Testis (tissue), 3 donors: ENCODE measurements around the gene HS1BP3. TPM values are rescaled to one million over a fixed set of nuclear protein-coding genes. Genes with fewer than 3 reads are reported as not detected.
A peak's percentile ranks its signal among the peaks of the same experiment; 100 is the strongest.

Experiments used
- DNase-seq: peaks from one replicate; pipeline ENCODE4 v3.0.0-alpha.2; 2019
- H3K27ac ChIP-seq, 2 donors: fragments of 200-600 bp; sonication (generic); one replicate each; pipeline ENCODE4 v1.5.1; 2019
- H3K27me3 ChIP-seq: fragments of 200-600 bp; sonication (generic); one replicate; pipeline ENCODE4 v1.5.1; 2019
- H3K36me3 ChIP-seq: fragments of 200-600 bp; sonication (generic); one replicate; pipeline ENCODE4 v1.5.1; 2017; ENCODE audit warnings: low read depth; ENCODE audit errors: missing control alignments
- H3K4me1 ChIP-seq: fragments of 200-600 bp; sonication (generic); one replicate; pipeline ENCODE4 v1.5.1; 2019
- H3K4me3 ChIP-seq, 2 donors: fragments of 200-600 bp; sonication (generic); one replicate each; pipeline ENCODE4 v1.5.1; 2017 to 2019
- H3K9me3 ChIP-seq: fragments of 200-600 bp; sonication (generic); one replicate; pipeline ENCODE4 v1.5.1; 2017
- CTCF ChIP-seq, 3 experiments: fragments of 450-650 bp in 2 of 3; fragments of 200-600 bp in 1 of 3; sonication (generic) in 1 of 3; IDR thresholded peaks; one replicate each; pipeline ENCODE4 v1.5.1; 2016 to 2019; ENCODE audit warnings: antibody characterized with exemption in 3 of 3, mild to moderate bottlenecking in 2 of 3, moderate library complexity in 1 of 3
- POLR2A ChIP-seq: fragments of 450-650 bp; IDR thresholded peaks from one replicate; pipeline ENCODE4 v1.6.1; 2017; ENCODE audit warnings: antibody characterized with exemption, mild to moderate bottlenecking, moderate library complexity
- whole genome bisulfite sequencing, 2 donors: methylation state at CpG; one replicate each; pipeline ENCODE4 v1.1.5; 2018; 5-methylcytosine and 5-hydroxymethylcytosine counted together
- intact Hi-C: fragments of 100-400 bp; cut with DNase I; formaldehyde crosslinking; loops from one replicate; pipeline ENCODE4 v1.15.1; 2023; ENCODE audit warnings: low total_unique reads
- polyA plus RNA-seq: library from polyadenylated mRNA; stranded (reverse); fragments of 350-450 nt; fragmentation: Illumina TruSeq; extraction: RNeasy Lipid Tissue Mini Kit (QIAGEN cat#74804); gene quantifications from one replicate; pipeline ENCODE4 v1.2.3, GENCODE V29; 2014; ENCODE audit warnings: low read depth, low replicate concordance; ENCODE audit not compliant: insufficient read depth
- total RNA-seq, 2 donors: library from RNA; depleted of rRNA; stranded (reverse); fragments of >200 nt; gene quantifications; one replicate each; pipeline ENCODE4 v1.2.3, GENCODE V29; 2016

HS1BP3 gene
- total and polyA plus RNA-seq, 3 donors from 2014 or later: 23.5 to 31.6 (median 25.0) TPM

DNA sequence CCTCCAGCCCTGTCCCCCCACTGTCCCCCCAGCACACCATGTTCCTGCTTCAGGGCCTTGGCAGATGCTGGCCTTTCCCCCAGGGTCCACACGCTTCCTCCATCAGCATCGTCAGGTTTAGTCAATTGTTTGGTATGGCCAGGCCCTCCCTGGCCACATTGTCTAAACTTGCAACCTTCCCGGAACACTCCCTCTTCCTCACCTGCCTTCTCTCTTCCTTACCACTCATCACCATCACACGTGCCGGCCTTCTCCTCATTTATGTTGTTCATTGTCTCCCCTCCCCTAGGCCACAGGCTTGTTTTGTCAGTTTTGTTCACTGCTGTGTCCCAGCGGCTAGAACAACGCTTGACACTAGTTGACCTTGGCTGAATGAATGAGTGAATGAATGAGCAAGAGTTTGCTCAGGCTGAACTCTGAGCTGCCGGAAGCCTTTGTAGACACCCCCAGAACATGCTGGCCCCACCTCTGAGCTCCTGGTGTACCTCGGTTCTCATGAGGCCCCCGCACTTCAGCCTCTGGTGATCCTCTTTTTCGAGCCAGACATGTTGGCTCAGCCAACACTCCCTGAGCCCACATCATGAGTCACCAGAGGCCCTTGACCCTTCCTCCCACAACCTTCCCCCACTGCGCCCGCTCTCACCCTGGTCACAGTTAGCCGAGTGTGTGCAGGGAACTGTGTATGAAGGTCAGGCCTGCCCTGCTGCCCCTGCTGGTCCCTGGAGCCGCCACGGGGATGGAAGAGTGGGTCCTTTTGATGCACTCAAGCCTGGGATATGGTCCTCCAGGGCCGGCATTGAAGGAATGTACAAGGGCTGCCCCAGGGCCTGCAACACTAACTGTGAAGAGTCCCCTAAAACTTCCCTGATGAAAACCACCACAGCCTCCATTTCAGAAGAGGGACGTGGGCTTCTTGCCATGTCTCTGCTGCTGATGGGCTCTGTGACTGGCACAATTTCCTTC lies 57.5 kb downstream of the HS1BP3 start:
- 60 to 63% methylated on average over 17 of the region's 18 CpGs for WGBS, 2 donors
- H3K27me3 ChIP-seq: no peaks in the 10 kb centered on the region
- peak overlapping the region in 1 of 2 donors; percentile 71 for H3K27ac ChIP-seq
- H3K9me3 ChIP-seq: no peaks in the 10 kb centered on the region
- TF ChIP-seq CTCF (IDR thresholded peaks at IDR 0.05) (no peak), POLR2A (no peak)
- H3K4me3 ChIP-seq: no peak overlapping the region
- peak; percentile 73 for DNase-seq
- H3K4me1 ChIP-seq: peaks cover 37% of the 10 kb centered on the region
- H3K36me3 ChIP-seq: no peaks in the 10 kb centered on the region
- intact Hi-C loops: no loop called here

GRCh38 chr2:20592106-20593071 lies 58.5 kb downstream of the HS1BP3 start:
- Histone ChIP-seq H3K27me3 (no peaks in the 10 kb centered on the region), H3K9me3 (no peaks in the 10 kb centered on the region), H3K4me1 (peaks cover 28% of the 10 kb centered on the region), H3K36me3 (no peaks in the 10 kb centered on the region), H3K27ac (peak overlapping the region in 1 of 2 donors; percentile 71), H3K4me3 (no peak overlapping the region)
- no peak for DNase-seq
- intact Hi-C loops: no loop called here
- 83 to 91% methylated on average over 20 to 22 of the region's 22 CpGs for WGBS, 2 donors
- TF ChIP-seq CTCF (IDR thresholded peaks at IDR 0.05) (no peak), POLR2A (no peak)

- WGBS, 2 donors: 76 to 85% methylated on average over 9 to 11 of the region's 11 CpGs
- peaks cover 16% of the 10 kb centered on the region for H3K4me1 ChIP-seq
- no peak overlapping the region for H3K4me3 ChIP-seq
- no peaks in the 10 kb centered on the region for H3K9me3 ChIP-seq
- TF ChIP-seq CTCF (IDR thresholded peaks at IDR 0.05): no peak
- no peak for TF ChIP-seq POLR2A
- intact Hi-C loops: no loop called here
- H3K27ac ChIP-seq: no peak overlapping the region
- no peaks in the 10 kb centered on the region for H3K36me3 ChIP-seq
- H3K27me3 ChIP-seq: no peaks in the 10 kb centered on the region
- DNase-seq: no peak
These were observed 60.0 kb downstream of the HS1BP3 start for GRCh38 chr2:20590704-20591515.

DNA sequence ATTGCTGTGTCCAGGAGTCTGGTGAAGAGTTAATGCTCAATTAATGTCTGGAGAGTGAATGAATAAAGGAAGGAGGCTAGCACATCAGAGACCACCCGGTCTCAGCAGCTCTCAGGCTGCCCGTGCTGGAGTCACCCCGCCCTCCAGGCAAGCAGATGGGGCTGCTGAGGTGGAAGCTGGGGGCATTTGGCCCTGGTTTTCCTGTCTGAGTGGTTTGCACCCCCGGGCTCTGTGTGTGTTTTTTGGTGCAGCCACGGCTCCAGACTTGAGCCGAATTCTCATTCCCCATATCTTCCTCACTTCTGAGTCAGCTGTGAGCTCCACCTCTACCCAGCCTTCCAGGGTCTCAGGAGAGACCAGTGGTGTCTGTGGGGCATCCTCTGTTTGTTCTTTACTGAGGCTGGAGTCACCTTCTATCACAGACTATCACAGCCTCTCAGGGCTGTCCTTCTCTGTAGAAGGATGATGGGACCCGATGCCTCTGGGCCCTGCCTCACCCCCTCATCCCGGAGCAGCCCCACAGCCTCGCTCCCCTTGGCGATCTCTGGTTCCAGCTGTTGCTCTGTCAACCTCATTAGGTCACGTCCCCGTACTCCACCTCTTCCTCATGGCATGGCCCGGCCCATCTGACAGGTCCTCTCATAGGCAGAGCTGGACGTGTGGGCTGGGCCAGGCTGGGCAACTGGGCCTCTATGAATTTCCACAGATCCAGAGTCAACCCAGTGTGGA lies 60.8 kb downstream of the HS1BP3 start:
- no peak overlapping the region for H3K4me3 ChIP-seq
- no peak for DNase-seq

More for the DNA sequence above, 60.8 kb downstream of the HS1BP3 start:
- WGBS, 2 donors: 85 to 86% methylated on average over 14 of the region's 14 CpGs
- no peaks in the 10 kb centered on the region for H3K9me3 ChIP-seq
- H3K27ac ChIP-seq: no peak overlapping the region
- TF ChIP-seq CTCF (IDR thresholded peaks at IDR 0.05) (no peak), POLR2A (no peak)
- no peaks in the 10 kb centered on the region for H3K27me3 ChIP-seq
- intact Hi-C loops: no loop called here
- peaks cover 24% of the 10 kb centered on the region for H3K4me1 ChIP-seq
- H3K36me3 ChIP-seq: no peaks in the 10 kb centered on the region
